Eye (tissue), 1 donor: ENCODE measurements around the gene TRIO.
A peak's percentile ranks its signal among the peaks of the same experiment; 100 is the strongest.

ENCODE experiments used
- DNase-seq: peaks from one replicate; pipeline ENCODE4 v3.0.0-alpha.2; 2015

Gene TRIO

DNA sequence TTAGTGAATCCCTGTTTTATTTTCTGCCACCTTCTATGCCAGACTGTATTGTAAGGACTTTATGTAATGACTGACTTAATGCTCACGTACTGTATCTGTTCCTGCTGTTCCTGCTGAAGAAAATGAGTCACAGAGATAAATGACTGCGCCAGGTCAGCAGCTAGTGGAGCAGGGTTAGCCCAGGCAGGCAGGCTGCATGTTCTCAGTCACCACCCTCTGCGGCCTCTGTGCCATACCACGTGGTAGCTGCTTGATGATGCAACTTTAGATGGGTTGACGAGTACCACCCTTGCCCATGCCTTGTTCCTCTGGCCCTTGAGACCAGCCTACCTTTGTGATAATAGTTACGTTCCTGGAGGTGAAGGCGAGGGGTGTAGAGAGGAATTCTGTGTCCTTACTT lies 161.9 kb downstream of the TRIO start:
- no peak for DNase-seq

DNA sequence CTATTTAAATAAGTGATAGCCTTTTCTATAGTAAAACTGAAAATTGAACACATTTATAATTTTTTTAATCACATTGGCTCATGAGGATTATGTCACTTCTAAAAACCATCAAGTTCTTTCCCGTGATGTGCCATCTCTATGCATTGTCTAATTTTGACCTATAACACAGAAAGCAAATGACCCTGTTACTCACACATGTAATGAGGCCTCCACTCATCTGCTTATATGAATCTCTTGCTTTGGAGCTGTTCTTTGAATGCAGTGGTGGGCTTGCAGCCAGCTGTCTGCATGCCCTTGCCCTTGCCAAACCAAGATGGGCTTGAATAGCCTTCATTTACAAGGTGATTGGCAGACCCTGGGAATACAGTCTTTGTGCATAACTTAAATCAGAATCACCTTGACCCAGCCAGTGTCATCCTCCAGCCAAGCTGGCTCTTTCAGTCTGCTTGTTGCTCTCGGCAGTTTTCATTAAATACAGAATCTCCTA lies 163.2 kb downstream of the TRIO start:
- no peak for DNase-seq

GRCh38 chr5:14308384-14309154 lies 165.4 kb downstream of the TRIO start:
- DNase-seq = no peak

GRCh38 chr5:14309199-14309598 lies 166.1 kb downstream of the TRIO start:
- no peak for DNase-seq

- no peak for DNase-seq
Measured at GRCh38 chr5:14309878-14310531, 166.9 kb downstream of the TRIO start.

- no peak for DNase-seq
Measured at GRCh38 chr5:14310901-14311300, 167.8 kb downstream of the TRIO start.

DNA sequence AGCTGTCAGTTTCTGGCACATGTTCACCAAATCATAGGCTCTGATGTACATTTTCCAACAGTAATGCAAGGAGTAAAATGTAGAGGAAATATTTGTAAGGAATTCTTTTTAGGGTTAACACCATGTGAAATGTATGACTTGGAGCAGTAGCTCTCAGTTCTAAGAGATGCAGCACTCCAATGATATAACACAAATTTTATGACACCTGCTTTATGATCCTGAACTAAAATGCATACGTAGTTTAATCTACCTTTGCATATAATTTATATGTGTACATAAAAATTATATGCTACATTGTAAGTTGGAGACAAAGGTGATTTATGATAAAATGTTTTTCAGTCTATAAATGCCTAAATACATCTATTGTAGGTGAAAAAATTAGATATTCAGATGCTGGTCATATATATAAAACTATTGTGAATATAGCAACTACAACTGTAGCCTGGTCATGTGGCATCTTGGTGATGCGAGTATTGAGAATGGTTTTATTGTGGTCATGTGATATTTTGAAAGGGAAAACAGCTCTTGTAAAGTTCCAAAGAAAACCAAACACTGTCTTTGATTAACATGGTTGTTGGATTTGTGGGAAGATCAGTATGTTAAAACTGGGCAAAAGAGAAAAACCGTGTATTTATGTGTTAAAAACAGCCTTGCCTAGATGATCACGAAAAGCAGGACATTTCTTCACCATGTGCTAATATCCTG lies 171.0 kb downstream of the TRIO start:
- DNase-seq = no peak

- no peak for DNase-seq
Measured at GRCh38 chr5:14316471-14316870, 173.3 kb downstream of the TRIO start.

DNA sequence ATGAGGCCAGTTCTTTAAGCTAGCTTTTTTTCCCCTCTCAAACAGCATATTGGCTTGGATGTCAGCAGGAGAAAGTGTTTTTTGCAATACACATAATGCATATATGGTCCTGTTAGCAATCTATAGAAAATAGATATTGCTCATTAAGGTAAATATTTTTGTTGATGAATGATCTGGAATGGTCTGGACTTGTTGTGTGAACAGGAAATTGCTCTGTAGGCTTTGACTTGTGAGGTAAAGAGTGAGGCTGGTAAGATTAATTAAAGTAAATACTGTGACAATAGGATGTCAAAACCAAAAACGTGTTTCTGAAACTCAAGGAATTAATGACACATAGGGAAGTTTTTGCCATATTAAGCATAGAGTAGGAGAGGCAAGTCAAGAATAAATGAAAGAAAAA lies 176.0 kb downstream of the TRIO start:
- DNase-seq = no peak

- no peak for DNase-seq
Measured at GRCh38 chr5:14321936-14322335, 178.8 kb downstream of the TRIO start.

- DNase-seq = no peak
Measured at GRCh38 chr5:14322437-14323187, 179.5 kb downstream of the TRIO start.

GRCh38 chr5:14323466-14323865 lies 180.3 kb downstream of the TRIO start:
- no peak for DNase-seq

- no peak for DNase-seq
Measured at GRCh38 chr5:14325369-14325768, 182.2 kb downstream of the TRIO start.

GRCh38 chr5:14326035-14326903 lies 183.1 kb downstream of the TRIO start:
- DNase-seq = peak; percentile 48

GRCh38 chr5:14327624-14328023 lies 184.5 kb downstream of the TRIO start:
- DNase-seq = no peak

- no peak for DNase-seq
Measured at GRCh38 chr5:14328144-14328543, 185.0 kb downstream of the TRIO start.

- DNase-seq = no peak
Measured at GRCh38 chr5:14330291-14330690, 187.1 kb downstream of the TRIO start.

DNA sequence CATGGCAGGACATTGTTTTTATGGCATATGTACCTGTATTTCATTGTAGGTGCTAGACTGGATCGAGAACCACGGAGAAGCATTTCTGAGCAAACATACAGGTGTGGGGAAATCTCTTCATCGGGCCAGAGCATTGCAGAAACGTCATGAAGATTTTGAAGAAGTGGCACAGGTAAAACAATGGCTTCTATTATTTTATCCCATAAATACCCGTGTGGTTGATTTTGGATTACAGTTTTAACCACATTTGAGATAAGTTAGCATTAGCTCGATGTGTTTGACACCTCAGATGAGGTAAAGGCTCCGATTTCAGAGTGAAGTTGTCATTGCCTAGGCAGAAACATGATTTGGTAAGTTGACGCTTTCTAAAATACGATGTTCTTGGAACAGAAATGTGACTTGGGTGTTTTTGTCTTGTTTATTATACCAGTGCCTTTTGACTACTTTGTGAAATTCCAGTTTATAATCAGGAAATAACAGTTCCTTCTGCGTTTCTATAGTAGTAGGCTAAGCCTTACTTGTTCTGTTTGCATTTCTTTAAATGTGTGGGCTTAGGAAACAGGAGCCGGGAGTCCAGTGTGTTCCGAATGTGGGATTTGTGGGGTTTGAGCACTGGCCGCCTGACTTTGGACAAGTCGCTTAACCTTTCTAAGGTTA lies 187.7 kb downstream of the TRIO start:
- DNase-seq = no peak

DNA sequence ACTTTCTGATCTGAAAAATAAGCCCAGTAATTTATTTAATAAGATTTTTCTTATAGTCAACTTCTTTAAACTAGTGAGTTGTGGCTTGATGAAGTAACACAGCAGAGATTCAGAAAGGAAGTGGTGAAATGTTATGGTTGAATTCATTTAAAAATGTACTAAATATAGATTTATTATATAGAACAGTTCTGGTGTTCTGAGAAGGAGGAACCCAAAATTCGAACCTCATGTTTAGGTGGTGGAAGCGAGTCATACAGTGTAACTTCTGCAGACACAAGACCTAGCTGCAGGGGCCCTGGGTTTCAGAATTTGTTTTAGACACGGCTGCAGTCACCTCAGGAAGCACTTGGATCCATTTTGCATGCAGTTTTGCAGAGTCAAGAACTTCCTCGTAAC lies 188.2 kb downstream of the TRIO start:
- DNase-seq = no peak

DNA sequence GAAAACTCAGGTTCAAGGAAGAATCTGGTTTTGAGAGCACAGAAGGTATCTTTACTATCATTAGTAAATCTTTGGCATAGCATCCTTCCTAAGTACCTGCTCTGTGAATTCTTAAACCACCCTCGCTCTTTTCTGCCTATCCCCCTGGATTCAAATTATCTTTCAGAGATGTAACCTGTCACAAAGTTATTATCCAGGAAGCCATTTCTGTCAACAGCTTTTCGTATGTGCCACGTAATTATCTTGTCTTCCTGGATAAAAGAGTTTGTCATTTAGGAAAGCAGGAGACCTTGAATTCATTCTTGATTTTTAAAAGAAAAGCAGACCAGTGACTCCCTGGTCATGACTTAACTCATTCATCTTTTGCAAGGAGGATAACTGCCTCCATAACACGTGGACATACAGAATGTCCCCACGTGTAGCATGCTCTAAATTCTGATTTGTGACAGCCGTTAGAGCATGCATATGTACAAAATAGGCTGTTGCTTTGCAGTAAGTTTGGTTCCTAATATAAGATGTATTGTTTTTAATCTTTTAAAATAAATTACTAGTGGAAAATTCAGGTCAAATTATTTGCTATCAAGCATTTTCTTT lies 189.0 kb downstream of the TRIO start:
- DNase-seq = no peak

GRCh38 chr5:14332746-14333145 lies 189.6 kb downstream of the TRIO start:
- DNase-seq = no peak
